Suprapubic skin (tissue), 4 donors: Measurements from ENCODE around the gene PLPP7.

ENCODE experiments used
- EP300 ChIP-seq: sonication (generic); formaldehyde crosslinking; IDR thresholded peaks from one replicate; pipeline ENCODE4 v1.6.1; 2017; ENCODE audit warnings: antibody characterized with exemption
- POLR2AphosphoS5 ChIP-seq, 3 donors: sonication (generic); formaldehyde crosslinking; IDR thresholded peaks; one replicate each; pipeline ENCODE4 v1.6.1; 2017; ENCODE audit warnings: antibody characterized with exemption in 3 of 3
- TF ChIP-seq, protein P1 (sequence below), 2 donors: fragments of 200-600 bp in 1 of 2; fragments of 450-650 bp in 1 of 2; sonication (generic) in 1 of 2; IDR thresholded peaks; one replicate each; pipeline ENCODE4 v1.5.1; 2016 to 2019; ENCODE audit warnings: antibody characterized with exemption in 2 of 2, mild to moderate bottlenecking in 1 of 2, moderate library complexity in 1 of 2

GRCh38 chr9:131289301-131290035 is at the start of gene PLPP7:
- TF ChIP-seq, protein P1, sequence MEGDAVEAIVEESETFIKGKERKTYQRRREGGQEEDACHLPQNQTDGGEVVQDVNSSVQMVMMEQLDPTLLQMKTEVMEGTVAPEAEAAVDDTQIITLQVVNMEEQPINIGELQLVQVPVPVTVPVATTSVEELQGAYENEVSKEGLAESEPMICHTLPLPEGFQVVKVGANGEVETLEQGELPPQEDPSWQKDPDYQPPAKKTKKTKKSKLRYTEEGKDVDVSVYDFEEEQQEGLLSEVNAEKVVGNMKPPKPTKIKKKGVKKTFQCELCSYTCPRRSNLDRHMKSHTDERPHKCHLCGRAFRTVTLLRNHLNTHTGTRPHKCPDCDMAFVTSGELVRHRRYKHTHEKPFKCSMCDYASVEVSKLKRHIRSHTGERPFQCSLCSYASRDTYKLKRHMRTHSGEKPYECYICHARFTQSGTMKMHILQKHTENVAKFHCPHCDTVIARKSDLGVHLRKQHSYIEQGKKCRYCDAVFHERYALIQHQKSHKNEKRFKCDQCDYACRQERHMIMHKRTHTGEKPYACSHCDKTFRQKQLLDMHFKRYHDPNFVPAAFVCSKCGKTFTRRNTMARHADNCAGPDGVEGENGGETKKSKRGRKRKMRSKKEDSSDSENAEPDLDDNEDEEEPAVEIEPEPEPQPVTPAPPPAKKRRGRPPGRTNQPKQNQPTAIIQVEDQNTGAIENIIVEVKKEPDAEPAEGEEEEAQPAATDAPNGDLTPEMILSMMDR (IDR thresholded peaks at IDR 0.05), result no peak
- TF ChIP-seq EP300 (no peak), POLR2AphosphoS5 (IDR thresholded peaks at IDR 0.05) (no peak)
